Bronchial epithelial cell (primary cell): ENCODE data around the gene NDUFV3. TPM values are rescaled to one million over a fixed set of nuclear protein-coding genes. Genes with fewer than 3 reads are reported as not detected.
"Not testable (repeated sequence)": the region's sequence is repeated elsewhere in the genome, so short reads cannot be mapped to it uniquely, and the experiment has no call there.

Experiments
- DNase-seq: peaks from one replicate; pipeline ENCODE4 v3.0.0-alpha.2; 2010; ENCODE audit warnings: low read depth
- FAIRE-seq: peaks from 2 replicates; lab custom pipeline; 2011; peaks lifted over from hg19 to GRCh38; lab: Jason Lieb, UNC
- H3K27me3 ChIP-seq: 2 replicates; pipeline ENCODE4 v1.5.1; 2011; ENCODE audit warnings: low read length; ENCODE audit not compliant: control insufficient read depth, insufficient read depth
- H3K36me3 ChIP-seq: 2 replicates; pipeline ENCODE4 v1.5.1; 2011; ENCODE audit warnings: low read length; ENCODE audit not compliant: control insufficient read depth, insufficient read depth
- H3K4me3 ChIP-seq: 2 replicates; pipeline ENCODE4 v1.5.1; 2011; ENCODE audit warnings: mild to moderate bottlenecking, low read depth, low read length, control low read depth
- CTCF ChIP-seq: IDR thresholded peaks from 2 replicates; pipeline ENCODE4 v1.5.1; 2011; ENCODE audit warnings: mild to moderate bottlenecking, moderate library complexity, low read length, control low read depth, inconsistent platforms; ENCODE audit not compliant: insufficient read depth, severe bottlenecking
- total RNA-seq: library from RNA; depleted of rRNA; stranded (reverse); fragments of >200 nt; gene quantifications from 2 replicates; pipeline ENCODE4 v1.2.1, GENCODE V29; 2014

NDUFV3 gene
- total RNA-seq, 1 donor from 2014 or later: 29.7 TPM

GRCh38 chr21:42873096-42873495, 20.0 kb upstream of the NDUFV3 start:
- H3K4me3 ChIP-seq: no peak overlapping the region
- no peak for TF ChIP-seq CTCF
- FAIRE-seq (peak; percentile 18), DNase-seq (no peak)
- H3K27me3 ChIP-seq: no peaks in the 10 kb centered on the region
- H3K36me3 ChIP-seq: peaks cover 30% of the 10 kb centered on the region

- H3K4me3 ChIP-seq, DNase-seq, H3K27me3 ChIP-seq, FAIRE-seq: not testable (repeated sequence)
- H3K36me3 ChIP-seq: peaks cover 20% of the 10 kb centered on the region
Measured at GRCh38 chr21:42875811-42876210, 17.3 kb upstream of the NDUFV3 start.

GRCh38 chr21:42878678-42878992, 14.5 kb upstream of the NDUFV3 start:
- FAIRE-seq (no peak), DNase-seq (no peak)
- H3K4me3 ChIP-seq: peak overlapping the region; percentile 93
- no peak for TF ChIP-seq CTCF
- H3K36me3 ChIP-seq: peaks cover 6% of the 10 kb centered on the region
- no peaks in the 10 kb centered on the region for H3K27me3 ChIP-seq

DNA sequence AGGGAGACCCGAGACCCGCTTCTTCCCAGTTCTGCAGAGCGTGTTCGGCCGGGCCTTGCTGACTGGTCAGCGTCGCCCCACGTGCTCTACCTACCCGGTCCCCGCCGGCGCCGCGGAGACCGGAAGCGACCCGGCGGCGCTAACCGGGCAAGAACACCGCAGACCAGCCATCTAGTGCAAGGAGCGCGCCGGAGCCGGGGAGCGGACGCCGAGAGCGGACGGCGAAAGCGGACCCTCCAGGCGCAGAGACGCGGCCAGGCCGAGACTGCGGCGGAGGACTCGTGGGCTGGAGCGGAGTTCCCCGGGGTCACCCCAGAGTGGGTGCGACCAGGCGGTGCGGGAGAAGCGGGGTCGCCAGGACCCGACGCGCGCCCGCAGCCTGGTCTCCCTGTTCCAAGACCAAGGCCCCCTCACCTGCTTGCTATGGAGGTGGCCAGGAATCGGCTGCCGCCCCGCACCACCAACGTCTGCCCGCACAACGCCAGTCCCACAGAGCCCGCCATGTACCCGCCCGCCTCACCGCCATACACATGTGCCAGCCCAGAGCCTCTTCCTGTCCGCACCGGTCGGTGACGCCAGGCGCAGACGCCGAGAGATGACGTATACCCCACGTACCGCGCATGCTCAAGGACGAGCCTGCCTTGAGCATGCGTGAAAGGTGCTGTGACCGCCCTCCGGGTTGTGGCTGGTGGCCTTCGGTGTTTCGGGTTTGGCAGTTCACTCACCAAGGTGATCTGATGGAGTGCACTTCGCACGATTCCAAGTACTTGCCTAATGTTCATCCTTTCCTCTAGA, 13.9 kb upstream of the NDUFV3 start, which contains the start of gene WDR4:
Gene WDR4 (minus strand): TSS at position 547 of the 795 bp plus-strand sequence. CDS start 44 bp downstream, at position 503.
- no peak for TF ChIP-seq CTCF
- Histone ChIP-seq H3K4me3 (peak within 1 kb of the TSS; percentile 93), H3K36me3 (peaks cover 3% of the 10 kb centered on the region), H3K27me3 (no peaks in the 10 kb centered on the region)
- DNase-seq (peak; percentile 93), FAIRE-seq (peak; percentile 55)

GRCh38 chr21:42880352-42880751, 12.8 kb upstream of the NDUFV3 start:
- H3K27me3 ChIP-seq: no peaks in the 10 kb centered on the region
- no peak for FAIRE-seq
- peaks cover 3% of the 10 kb centered on the region for H3K36me3 ChIP-seq
- no peak for DNase-seq
- no peak for TF ChIP-seq CTCF
- no peak overlapping the region for H3K4me3 ChIP-seq

GRCh38 chr21:42883921-42884320, 9.2 kb upstream of the NDUFV3 start:
- no peaks in the 10 kb centered on the region for H3K36me3 ChIP-seq
- no peaks in the 10 kb centered on the region for H3K27me3 ChIP-seq
- FAIRE-seq (no peak), DNase-seq (peak; percentile 24)
- no peak for TF ChIP-seq CTCF
- no peak overlapping the region for H3K4me3 ChIP-seq
